UCSD-AML1 (cell line): ENCODE measurements around the gene PACS2.

Source experiments
- DNase-seq: peaks from one replicate; lab custom pipeline; 2025; ENCODE audit not compliant: unreplicated experiment; lab: John Stamatoyannopoulos, UW

PACS2 gene

DNA sequence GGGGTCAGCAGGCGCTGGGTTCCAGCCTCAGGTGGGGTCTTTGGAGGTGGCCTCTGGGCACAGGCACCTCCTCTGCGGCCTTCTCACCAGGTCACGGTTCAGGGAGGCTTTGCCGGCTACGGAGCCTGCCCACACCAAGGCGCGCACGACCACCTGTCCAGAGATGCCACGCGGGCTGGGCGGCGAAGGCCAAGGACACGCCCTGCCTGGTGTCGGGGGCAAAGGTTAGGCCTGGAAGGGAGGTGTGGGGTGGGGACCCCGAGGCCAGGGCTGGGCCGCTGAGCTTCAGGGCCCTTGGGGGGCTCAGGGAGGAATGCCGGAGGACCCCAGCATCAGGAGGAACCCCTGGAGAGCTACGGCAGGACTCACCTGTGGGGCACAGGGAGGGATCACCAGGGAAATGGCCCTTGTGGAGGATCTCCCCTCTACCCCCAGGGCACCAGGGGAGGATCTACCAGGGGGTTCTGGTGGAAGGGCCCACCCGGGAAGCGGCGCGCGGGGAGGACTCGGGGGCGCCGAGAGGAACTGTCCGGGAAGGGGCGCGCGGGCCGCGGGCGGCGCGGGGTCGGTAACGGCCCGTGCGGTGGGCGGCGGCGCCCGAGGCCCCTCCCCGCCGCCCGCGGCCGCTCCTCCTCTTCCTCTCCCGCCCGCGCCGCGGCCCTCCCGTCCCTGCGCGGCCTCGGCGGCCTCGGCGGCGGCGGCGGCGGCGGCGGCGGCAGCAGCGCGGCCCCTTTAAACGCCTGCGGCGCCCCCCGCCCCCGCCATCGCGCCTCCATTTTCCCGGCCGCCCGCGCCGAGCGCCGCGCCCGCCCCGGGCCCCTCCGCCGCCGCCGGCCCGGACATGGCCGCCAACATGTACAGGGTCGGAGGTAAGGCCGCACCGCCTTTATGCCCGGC lies 104.9 kb downstream of the PACS2 start, which contains the start of gene MTA1:
Gene MTA1, plus strand, starts transcription at position 633 of the 897 bp plus-strand sequence. Its CDS starts 209 bp downstream, at position 842.
- peak; percentile 48 for DNase-seq

DNA sequence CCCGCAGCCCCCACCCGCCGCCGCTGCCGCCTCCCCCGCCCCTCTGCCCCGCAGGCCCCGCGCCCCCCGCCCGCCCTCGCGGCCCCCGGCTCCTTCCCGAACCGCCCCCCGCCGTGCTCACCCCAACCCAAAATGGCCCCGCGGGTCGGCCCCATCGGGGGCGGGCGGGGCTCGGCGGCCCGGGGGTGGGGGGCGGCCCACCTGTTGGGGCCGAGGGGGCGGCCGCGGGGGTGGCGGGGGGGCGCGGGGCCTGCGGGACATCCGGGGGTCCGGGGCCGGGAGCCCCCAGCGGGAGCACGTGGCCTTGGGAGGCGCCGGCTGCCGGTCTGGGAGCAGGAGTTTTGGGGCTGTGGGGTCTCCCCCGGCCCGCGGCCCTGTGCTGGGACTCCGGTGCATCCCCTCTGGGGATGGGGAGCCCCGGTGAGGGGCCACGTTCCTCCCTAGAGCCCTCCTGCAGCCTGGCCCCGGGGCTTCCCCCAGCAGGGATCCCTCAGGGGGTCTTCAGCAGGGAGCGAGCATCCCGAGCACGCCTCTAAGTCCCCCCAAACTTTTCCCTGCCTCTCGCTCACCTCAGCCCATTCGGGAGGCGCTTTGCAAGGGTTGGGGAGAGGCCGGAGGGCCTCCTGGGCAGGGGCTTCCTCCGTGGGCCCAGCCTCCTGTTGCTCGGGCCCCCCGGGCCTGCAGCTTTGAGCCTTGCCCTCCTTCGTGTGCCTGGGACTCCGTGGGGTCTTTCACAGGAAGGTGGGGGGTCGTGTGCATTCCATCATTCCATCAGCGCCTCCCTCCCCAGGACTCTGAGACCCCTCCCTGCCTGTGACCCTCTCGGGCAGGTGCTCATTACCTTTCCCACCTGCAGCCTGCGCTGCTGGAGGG lies 105.8 kb downstream of the PACS2 start:
- no peak for DNase-seq

DNA sequence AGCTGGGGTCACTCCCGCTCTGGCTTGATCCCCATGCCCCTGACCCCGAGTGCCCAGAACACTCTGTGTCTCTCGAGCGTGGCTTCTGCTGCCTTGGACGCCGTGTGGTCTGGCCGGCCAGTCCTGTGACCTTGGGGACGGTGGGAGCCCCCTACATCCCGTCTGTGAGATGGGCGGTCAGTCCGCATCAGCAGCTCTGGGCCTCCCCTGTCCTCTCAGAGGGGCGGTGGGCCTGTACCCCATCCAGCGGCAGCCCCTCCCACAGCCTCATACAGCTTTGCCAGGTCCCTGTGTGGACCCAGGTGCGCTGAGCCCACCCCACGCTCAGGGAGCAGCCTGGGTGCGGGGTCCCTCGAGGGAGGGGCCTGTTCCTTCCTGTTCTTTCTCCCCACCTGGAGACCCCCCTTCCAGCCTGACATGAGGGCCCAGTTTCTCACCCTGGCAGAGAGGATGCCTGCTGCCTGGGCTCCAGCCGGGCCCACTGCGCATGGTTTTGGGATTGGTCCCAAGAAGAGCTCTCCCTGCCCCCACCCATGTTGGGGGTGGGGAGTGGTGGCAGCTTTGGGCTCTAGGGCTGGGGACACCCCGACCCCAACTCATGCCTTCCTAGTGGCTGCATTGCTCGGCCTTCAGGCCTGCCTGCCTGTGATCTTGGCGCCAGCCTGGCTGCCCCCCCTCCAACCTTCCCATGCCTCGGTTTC lies 106.6 kb downstream of the PACS2 start:
- no peak for DNase-seq

DNA sequence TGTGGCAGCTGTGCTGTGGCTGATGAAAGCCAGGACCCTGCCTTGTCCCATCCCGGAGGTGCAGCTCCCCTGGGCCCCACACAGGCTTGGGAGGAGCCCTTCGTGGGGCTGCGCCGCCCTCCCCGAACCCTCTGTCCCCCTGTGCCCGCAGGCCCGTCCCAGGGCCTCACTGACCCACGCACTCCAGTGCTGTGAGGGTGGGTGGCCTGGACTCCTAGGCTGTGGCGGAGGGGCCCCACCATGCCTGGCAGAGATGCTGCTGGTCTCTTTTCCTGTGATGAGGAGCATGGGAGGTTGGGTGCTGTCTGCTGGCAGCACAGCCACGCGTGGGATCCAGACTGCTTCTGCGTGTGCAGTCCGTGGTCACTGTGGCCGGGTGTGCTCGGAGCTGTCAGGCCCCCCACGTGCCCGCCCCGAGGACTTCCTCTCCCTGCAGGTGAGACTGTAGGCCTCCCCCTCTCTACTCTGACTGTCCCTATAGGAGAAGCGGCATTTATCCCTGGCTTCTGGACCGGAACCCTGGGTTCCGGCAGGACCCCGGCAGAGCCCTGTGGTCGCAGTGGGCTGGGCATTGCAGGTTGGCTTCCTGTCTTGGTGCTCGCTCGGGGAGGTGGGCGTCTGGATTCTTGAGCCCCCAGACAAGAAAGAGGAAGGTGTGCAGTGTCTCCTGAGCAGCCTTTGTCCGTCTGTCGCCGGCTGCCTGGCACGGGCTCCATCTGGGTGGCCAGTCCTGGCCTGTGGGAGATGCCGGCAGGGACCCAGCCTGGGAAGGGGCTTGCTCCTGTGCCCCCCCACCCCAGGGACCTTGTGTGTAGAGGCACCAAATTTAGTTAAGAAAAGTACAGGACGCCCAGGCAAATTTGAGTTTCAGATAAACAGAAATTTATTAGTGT lies 107.4 kb downstream of the PACS2 start:
- no peak for DNase-seq

DNA sequence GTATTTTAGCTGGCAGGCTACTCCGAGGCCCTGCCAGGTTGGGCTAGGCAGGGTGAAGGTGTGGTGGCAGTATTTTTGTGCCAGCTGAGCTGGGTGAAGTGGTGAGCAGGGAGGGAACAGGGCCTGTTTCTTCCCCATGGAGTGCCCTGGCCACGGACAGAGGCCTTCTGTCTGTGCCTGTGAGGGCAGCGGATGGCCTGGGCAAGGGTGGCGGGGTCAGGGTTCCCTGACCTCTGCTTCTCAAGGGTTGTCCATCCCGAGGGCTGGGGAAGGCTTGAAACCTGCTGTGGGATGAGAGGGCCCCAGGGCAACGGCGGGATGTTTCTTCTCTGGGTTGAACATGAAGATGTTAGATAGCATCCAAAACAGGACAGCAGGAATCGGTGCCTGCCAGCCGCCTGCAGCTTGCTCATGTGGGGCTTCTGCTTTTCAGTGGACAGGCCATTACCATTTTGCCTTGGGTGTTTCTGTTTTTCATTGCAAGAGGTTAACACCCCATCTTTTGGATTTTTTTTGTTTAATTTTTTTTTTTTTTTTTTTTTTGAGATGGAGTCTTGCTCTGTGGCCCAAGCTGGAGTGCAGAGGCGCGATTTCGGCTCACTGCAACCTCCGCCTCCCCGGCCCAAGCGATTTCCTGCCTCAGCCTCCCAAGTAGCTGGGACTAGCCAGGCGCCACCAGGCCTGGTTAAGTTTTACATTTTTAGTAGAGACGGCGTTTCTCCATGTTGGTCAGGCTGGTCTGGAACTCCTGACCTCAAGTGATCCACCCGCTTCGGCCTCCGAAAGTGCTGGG lies 108.3 kb downstream of the PACS2 start:
- DNase-seq = no peak

DNA sequence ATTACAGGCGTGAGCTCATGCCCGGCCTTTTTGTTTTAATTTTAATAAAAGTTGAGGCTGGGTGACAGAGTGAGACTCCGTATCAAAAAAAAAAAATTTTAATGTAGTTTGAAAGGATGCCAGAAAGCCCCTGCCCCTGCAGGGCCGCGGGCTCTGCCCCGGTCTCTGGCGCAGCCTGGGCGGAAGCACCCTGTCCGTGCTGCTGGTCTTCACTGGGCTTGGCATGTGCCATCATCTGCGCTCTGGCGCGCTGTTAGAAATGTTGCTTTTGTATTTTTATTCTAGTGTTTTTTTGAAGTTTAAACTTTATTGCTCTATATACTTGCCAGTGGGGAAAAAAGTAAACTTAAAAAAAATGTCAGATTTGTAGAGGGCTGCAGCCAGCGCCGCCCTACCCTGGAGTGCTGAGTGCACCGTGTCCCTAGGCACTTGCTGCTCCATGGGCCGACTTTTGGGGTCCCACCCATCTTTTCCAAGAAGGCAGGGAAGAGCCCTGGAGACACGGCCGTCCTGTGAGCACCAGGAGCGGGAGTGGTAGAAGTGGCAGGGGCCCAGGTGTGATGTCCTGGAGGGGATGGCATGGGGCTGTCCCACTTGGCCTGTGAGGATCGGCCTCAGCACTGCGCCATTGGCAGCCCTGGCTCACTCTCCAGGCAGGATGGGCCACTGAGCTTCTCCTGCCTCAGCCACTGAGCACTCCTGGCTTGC lies 109.1 kb downstream of the PACS2 start:
- no peak for DNase-seq

DNA sequence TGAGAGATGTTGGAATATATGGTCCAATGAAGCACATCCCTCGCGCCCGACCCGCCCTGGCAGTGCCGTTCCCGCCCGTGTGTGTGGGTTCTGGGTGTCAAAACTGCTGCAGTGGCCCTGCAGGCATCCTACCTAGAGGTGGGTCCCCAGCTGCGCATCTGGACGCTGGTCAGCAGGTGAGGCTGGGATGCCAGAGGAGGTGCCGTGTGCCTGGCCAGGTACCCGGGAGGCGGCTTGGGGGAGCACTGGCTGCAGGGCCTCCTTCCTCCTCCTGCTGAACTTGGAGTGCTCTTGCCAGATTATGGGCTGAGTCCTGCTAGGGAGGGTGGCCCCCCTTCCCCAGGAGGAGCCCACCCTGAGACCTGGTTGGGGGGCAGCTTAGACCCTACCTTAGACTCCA lies 110.3 kb downstream of the PACS2 start:
- no peak for DNase-seq

DNA sequence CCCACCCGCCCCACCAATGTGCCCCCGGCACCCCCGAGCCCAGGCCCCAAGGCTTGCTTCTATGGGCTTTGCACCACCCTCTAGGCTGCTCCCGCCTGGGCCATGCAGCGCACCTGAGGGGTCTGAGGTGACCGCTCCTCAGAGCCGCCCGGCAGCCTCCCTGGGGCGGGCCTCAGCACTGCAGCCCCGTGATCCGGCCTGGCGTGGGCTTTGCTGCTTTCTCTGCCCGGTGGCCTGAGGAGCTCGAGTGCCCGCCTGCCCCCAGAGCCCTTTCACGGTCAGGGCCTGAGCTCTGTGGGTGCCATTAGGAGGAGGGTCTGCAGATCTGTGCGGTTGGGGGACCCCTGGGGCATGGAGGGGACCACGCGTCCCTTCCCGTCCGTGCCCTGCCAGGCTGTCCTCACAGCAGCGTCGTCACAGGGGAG lies 111.3 kb downstream of the PACS2 start:
- no peak for DNase-seq

DNA sequence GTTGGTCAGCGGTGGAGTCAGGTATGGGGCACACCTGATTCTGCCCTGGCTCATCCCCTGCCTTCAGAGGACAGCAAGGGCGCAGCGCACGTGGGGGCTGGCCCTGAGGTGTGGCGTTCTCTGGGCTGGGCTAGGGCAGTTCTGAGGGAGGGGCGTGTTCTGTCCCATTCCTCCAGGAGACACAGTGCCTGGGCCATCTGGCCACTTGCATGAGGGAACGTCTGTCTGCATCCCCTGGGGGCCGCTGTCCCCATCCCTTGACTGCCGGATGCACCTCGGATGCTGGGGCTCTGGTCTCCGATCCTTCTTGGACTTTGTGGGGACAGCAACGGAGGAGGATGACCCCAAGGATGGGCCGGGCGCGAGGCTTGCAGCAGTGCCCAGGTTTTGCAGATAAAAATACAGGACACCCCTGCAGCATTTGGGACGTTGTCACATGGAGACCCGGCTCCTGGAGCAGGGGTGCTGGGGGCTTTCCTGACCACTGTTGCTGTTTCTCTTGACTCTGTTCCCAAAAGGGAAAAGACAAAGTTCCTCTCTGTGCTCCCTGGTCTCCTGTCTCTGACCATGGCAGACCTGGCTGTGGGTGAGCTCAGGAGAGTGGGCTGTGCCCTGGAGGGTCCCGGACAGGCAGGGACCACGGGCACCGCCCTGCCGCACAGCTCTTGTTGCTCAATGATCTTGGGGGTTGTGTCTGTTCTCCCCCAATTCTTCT lies 112.0 kb downstream of the PACS2 start:
- no peak for DNase-seq

DNA sequence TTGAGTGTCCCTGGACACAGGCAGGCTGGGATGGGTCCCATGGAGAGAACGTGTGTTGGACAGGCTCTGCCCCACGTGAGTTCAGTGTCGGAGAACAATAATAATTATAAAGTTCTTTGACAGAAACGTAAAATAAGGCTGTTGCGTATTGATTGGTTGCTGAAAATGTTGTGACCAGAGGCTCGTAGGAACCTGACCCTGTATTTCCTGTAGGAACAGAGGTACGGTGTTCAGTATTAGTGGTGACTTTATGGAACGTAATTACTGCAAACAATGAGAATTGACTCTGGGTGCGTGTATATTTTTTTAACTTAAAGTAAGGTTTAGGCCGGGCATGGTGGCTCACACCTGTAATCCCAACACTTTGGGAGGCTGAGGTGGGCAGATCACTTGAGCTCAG lies 112.9 kb downstream of the PACS2 start:
- no peak for DNase-seq

DNA sequence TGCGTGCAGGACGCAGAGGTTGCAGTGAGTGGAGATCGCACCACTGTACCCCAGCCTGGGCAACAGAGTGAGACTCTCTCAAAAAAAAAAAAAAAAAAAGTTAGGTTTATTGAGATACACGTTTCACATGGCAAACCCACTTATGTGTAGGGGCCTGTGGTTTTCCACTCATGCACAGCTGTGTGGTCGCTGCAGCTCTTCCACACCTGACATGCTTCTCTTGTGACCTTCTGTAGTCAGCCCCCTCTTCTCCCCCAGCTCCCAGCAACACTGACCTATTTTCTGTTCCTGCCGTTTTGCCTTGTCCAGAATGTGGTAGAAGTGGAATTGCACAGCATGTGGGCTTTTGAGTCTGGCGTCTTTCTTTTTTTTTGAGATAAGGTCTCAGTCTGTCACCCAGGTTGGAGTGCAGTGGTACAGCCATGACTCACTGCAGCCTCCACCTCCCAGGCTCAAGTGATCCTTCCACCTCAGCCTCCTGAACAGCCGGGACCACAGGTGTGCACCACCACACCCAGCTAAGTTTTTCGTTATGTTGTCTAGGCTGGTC lies 113.5 kb downstream of the PACS2 start:
- no peak for DNase-seq

DNA sequence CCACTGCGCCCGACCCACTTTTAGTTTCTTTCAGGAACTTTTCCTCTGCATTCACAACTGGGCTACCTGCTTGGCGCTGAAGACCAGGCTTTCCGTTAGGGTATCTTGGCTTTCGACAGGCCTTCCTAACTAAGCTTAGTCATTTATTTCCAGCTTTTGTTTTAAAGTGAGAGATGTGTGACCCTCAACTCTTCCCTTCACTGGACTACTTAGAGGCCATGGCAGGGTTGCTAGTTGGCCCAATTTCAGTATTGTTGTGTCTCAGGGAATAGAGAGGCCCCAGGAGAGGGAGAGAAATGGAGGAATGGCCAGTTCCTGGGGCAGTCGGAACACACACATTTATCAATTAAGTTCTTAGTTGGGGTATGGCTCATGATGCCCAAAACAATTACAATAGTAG lies 115.5 kb downstream of the PACS2 start:
- DNase-seq = no peak

DNA sequence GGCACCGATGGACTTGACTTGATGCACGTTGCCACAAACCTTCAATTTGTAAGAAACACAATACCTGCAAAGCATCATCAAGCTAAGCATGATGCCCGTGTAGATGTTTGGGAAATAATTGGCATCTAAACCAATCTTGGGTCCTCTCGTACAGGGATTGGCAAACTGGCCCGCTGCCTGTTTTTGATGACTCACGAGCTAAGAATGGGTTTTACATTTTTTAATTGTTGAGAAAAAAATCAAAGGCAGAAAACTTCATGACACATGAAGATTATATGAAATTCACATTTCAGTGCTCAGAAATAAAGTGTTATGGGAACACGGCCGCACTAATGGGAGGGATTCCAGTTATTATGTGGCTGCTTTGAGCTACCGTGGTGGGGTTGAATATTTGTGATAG lies 116.0 kb downstream of the PACS2 start:
- DNase-seq = no peak

DNA sequence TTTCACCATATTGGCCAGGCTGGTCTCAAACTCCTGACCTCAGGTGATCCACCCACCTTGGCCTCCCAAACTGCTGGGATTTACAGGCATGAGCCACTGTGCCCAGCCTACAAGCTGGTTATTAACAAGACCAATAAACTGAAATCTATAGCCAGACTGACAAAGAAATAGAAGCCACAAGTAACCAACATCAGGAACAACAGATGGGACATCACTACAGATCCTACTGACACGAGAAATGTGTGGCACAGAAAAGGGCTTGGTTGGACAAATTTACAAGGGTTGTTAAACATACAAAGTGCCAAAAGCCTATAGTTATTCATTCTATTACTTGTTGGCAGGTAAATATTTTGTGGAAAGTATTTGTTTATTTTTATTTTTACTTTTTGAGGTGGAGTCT lies 116.7 kb downstream of the PACS2 start:
- DNase-seq = no peak

DNA sequence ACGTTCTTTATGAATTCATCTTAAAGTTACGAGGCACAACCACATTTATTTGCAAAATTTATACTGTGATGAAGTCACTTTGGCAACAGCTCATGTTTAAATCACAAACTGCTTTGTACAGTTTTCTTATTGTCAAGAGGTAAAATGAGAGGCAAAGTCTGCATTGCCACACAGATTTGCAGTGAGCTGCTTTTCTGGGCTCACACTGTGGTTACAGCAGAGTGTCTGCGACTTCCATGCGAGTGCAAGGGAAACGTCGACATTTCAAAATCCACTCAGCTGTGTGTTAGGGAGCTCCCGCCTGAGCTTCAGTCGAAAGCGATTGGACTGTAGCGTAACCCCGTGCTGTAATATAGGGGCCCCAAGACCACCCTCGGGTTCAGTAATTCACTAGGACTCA lies 118.1 kb downstream of the PACS2 start:
- DNase-seq = no peak

DNA sequence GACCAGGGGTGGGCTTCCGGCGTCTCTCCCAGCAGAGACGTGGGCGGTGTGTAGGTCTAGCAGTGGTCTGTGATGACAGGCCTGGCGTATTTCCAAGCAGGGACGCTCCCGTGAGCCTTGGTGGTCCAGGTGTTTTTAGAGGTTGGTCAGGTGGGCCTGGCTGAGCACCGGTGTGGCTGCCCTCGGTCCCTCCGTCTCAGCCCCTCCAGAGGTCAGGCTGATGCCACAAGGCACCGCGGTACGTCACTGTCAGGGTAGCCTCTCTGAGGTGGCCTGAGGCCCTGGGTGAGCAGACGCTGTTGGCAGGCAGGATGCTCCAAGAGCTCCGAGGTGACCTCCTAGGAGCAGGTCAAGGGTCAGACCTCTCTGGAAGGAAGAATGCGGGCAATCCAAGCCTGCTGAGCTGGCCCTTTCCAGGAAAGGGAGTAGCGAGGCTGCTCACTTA lies 118.6 kb downstream of the PACS2 start:
- DNase-seq = no peak

DNA sequence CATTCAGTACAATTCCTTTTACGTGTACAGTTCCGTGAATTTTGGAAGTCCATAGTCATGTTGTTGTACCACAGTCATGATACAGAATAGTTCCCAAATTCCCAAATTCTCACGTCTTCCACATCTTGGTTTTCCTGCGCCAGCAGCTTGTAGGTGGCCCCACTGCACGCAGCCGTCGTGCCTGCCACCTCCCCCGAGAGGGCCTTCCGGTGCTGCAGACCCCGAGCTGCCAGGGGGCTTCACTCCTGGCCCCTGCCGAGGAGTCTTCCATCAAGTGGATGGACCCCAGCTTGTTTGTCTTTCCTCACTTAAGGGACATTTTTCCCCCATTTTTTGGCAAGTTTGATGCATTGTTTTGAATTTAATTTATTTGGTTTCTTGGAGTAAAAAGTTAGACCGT lies 121.9 kb downstream of the PACS2 start:
- DNase-seq = no peak
